ENCODE measurements around the gene FOXL2. TPM values are rescaled to one million over a fixed set of nuclear protein-coding genes. Genes with fewer than 3 reads are reported as not detected.

FOXL2 gene
- not detected in 2 replicates for total RNA-seq

DNA sequence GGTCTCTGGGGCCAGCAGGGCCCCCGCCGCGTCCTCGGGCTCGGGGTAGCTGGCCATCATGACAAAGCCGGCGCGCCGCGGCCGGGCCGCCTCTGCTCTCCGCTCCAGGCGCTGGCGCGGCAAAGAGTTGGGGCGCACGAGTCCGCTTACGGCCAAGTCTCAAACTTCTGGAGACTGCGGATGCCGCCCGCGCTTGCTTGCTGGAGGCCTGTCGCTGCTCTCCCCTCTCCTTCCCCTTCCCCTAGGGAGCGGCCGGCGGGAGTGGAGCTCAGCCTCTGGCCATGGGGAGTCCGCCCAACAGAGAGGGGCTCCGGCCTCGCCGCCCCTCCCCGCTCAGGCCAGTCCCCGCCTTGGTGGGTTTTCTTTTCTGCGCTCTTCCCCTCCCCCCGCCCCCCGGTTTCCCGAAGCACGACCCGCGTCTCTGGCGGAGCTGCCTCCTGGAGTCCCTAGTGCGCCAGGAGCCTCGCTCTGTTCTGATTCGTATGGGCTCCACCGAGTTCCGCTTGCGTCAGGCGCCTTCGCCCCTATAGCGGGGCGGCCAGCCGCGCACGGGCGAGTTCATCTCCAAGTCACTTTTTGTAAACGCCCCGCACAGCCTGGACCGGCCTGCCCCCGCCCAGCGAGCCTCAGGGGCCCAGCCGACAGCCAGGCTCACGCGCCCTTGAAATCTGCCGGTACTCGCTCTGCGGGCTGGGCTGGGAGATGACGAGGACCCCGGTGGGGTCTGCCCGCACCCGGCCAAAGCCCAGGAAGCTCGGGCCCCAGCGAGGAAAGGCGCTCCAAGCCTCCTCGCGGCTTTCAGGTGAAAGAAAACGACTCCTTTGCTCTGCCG is at the start of gene FOXL2, which contains the start of gene FOXL2NB:
TSS of gene FOXL2 (minus strand) at position 475 of the 832 bp plus-strand sequence. CDS start at position 60, 415 bp downstream.
TSS of gene FOXL2NB (plus strand) at position 555 of the 832 bp plus-strand sequence. CDS start at position 703, 148 bp downstream.
- H3K4me1 Mint-ChIP-seq (ENCODE audit: low read depth) = peaks cover 18% of the 10 kb centered on the region
- intact Hi-C loops (cut with micrococcal nuclease) = loop anchor here (1.0 kb wide), 1 partner anchor 10 kb away; no protein-coding TSS in a partner anchor
- peak within 1 kb of the TSS; percentile 58 for H3K4me3 Mint-ChIP-seq (ENCODE audit: low read depth)
- no peak for DNase-seq (ENCODE audit: low spot score)
- H3K27me3 Mint-ChIP-seq (ENCODE audit: low read depth) = peaks cover 77% of the 10 kb centered on the region
- H3K27ac Mint-ChIP-seq = no peak within 1 kb of the TSS
- H3K9me3 Mint-ChIP-seq = no peaks in the 10 kb centered on the region
- peaks cover 3% of the 10 kb centered on the region for H3K36me3 Mint-ChIP-seq (ENCODE audit: low read depth)

DNA sequence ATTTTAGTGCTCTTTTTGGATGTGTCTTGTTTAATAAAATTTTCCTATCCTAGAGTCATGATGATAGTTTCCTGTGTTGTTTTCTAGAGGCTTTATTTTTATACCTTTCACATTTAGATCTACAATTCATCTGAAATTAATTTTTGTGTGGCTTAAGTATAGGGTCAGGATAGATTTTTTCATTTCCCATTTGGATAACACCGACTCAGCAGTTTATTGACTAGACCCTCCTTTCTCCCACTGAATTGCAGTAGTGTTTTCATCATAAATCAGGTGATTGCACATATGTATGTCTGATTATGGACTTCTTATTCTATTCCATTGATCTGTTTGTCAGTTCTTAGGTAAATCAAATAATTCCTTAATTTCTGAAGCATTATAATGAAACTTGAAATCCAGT is 48.8 kb upstream of the FOXL2 start:
- no peaks in the 10 kb centered on the region for H3K9me3 Mint-ChIP-seq
- intact Hi-C loops (cut with micrococcal nuclease) = no loop called here
- H3K27me3 Mint-ChIP-seq (ENCODE audit: low read depth) = peaks cover 18% of the 10 kb centered on the region
- no peaks in the 10 kb centered on the region for H3K4me1 Mint-ChIP-seq (ENCODE audit: low read depth)
- H3K4me3 Mint-ChIP-seq (ENCODE audit: low read depth) = no peak overlapping the region
- H3K36me3 Mint-ChIP-seq (ENCODE audit: low read depth) = no peaks in the 10 kb centered on the region
- H3K27ac Mint-ChIP-seq = no peak overlapping the region
- no peak for DNase-seq (ENCODE audit: low spot score)

DNA sequence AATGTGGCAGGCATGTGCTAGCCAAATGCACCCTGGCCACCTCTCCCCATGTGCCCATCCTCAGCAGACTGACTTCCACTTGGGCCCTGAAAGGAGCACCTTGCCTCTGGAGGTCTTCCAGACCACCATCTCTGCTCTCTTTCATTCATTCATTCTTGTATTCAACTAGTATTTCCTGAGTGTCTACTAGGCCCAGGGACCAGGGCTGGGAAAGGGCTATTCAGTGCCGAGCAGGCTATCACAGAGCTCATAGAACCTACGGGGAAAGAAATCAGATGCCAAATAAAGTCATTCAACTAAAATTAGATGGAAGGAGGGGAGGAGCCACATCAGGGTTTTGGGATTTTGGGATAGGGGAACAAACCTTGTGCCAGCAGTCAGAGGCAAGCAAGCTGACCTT is 40.2 kb upstream of the FOXL2 start:
- Mint-ChIP-seq H3K4me1 (ENCODE audit: low read depth) (no peaks in the 10 kb centered on the region), H3K9me3 (no peaks in the 10 kb centered on the region), H3K27me3 (ENCODE audit: low read depth) (peaks cover 2% of the 10 kb centered on the region), H3K36me3 (ENCODE audit: low read depth) (no peaks in the 10 kb centered on the region), H3K4me3 (ENCODE audit: low read depth) (no peak overlapping the region), H3K27ac (no peak overlapping the region)
- intact Hi-C loops (cut with micrococcal nuclease) = no loop called here
- DNase-seq (ENCODE audit: low spot score) = no peak

DNA sequence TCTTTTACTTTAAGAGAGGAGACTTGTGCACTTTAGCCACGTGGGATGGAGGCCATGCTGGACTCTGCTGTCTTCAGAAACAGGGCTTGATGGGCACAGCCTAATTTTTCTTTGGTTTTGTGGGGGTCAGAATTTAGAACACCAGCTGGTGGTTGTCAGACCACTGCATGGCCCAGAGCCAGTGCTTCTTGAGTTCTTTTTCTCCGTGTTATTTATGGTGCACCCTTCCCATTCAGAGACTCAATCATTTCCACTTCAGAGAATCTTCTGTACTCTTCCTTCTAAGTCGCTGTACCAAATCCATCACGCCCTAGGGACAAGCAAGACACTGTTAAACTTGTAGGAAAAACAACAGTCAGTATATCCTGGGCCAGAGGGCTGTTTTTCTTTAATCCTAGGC is 39.0 kb upstream of the FOXL2 start:
- Mint-ChIP-seq H3K4me1 (ENCODE audit: low read depth) (no peaks in the 10 kb centered on the region), H3K4me3 (ENCODE audit: low read depth) (no peak overlapping the region), H3K9me3 (no peaks in the 10 kb centered on the region), H3K27ac (no peak overlapping the region), H3K36me3 (ENCODE audit: low read depth) (no peaks in the 10 kb centered on the region), H3K27me3 (ENCODE audit: low read depth) (peaks cover 2% of the 10 kb centered on the region)
- DNase-seq (ENCODE audit: low spot score) = no peak
- intact Hi-C loops (cut with micrococcal nuclease) = no loop called here

DNA sequence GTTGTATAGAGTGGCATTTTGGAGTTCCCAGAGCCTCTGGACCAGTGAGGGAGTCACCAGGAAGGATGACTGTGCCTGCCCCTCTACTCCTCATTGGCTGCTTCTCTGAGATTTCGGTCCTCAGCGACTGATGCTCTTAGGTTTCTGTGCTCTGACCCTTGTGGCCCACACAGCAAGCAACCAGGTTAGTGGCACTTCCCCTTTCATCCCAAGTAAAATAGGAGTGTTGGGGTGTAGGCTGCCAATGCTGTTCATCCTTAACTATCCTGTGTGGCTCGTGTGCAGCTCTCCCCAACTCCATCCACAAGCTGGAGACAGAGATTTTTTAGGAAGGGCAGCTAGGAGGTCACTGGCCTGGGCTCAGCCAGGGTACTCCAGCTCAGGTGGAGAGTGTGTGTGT is 37.9 kb upstream of the FOXL2 start:
- intact Hi-C loops (cut with micrococcal nuclease) = no loop called here
- Mint-ChIP-seq H3K4me3 (ENCODE audit: low read depth) (no peak overlapping the region), H3K27me3 (ENCODE audit: low read depth) (peaks cover 2% of the 10 kb centered on the region), H3K27ac (no peak overlapping the region), H3K4me1 (ENCODE audit: low read depth) (no peaks in the 10 kb centered on the region), H3K36me3 (ENCODE audit: low read depth) (no peaks in the 10 kb centered on the region), H3K9me3 (no peaks in the 10 kb centered on the region)
- DNase-seq (ENCODE audit: low spot score) = no peak

DNA sequence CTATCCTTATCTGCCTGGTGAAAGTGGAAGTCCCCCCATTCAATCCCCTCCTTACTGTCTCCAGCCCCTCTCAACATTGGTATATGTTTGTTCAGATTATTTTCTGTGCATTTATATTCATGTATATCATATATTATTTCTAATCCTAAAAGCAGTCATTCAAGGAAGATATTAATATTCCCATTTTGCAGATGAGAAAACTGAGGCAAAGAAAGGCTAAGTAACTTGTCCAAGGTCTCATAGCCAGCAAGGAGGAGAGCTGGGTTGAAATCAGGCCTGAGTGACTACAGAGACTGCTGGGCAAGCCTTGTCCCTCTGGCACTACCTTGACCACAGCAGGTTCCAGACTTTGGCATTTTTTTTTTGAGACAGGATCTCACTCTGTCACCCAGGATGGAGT is 29.1 kb upstream of the FOXL2 start:
- DNase-seq (ENCODE audit: low spot score) = no peak
- Mint-ChIP-seq H3K36me3 (ENCODE audit: low read depth) (no peaks in the 10 kb centered on the region), H3K9me3 (no peaks in the 10 kb centered on the region), H3K4me3 (ENCODE audit: low read depth) (no peak overlapping the region), H3K27me3 (ENCODE audit: low read depth) (peaks cover 6% of the 10 kb centered on the region), H3K4me1 (ENCODE audit: low read depth) (no peaks in the 10 kb centered on the region), H3K27ac (no peak overlapping the region)
- intact Hi-C loops (cut with micrococcal nuclease) = no loop called here

DNA sequence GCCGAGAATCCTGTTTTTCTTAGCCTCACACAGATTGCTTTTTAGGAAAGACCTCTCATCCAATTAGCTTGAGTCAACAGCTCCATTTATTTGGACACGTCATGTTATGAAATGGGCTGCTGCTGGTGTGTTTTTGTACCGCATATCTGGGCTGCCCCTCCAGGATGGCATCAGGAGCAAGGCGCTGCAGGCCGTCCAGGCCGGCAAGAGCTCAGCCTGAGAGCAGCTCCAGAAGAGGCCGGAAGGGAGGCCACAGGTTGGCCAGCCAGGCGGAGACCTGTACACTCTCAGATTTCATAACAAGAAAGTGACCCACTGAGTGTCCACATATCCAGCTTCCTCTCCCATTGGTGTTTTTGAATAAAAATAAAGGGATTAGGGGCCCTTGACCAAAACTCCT is 28.4 kb upstream of the FOXL2 start:
- H3K27me3 Mint-ChIP-seq (ENCODE audit: low read depth) = peaks cover 6% of the 10 kb centered on the region
- H3K27ac Mint-ChIP-seq = no peak overlapping the region
- no peak for DNase-seq (ENCODE audit: low spot score)
- no peaks in the 10 kb centered on the region for H3K9me3 Mint-ChIP-seq
- H3K4me3 Mint-ChIP-seq (ENCODE audit: low read depth) = no peak overlapping the region
- H3K4me1 Mint-ChIP-seq (ENCODE audit: low read depth) = no peaks in the 10 kb centered on the region
- H3K36me3 Mint-ChIP-seq (ENCODE audit: low read depth) = no peaks in the 10 kb centered on the region
- intact Hi-C loops (cut with micrococcal nuclease) = no loop called here

DNA sequence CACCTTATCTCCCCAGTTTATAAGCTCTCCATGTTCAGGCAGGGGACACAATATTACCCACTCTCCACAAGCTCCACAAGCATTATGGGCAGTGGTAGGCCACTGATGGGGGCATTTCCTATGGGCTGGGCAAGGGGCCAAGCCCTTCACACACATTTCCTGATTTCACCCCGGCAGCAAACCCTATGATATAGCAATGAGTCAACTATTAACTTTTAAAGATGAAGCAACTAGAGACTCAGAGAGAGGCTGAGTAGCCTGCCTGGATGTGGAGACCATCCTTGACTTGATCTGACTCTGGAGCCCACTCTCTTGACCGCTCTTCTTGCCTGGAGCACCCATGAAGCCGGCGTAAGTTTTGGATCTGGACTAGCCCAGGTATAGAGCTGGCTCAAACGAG is 27.5 kb upstream of the FOXL2 start:
- no peaks in the 10 kb centered on the region for H3K36me3 Mint-ChIP-seq (ENCODE audit: low read depth)
- no peak overlapping the region for H3K4me3 Mint-ChIP-seq (ENCODE audit: low read depth)
- DNase-seq (ENCODE audit: low spot score) = no peak
- no peaks in the 10 kb centered on the region for H3K4me1 Mint-ChIP-seq (ENCODE audit: low read depth)
- peaks cover 6% of the 10 kb centered on the region for H3K27me3 Mint-ChIP-seq (ENCODE audit: low read depth)
- intact Hi-C loops (cut with micrococcal nuclease) = no loop called here
- no peak overlapping the region for H3K27ac Mint-ChIP-seq
- no peaks in the 10 kb centered on the region for H3K9me3 Mint-ChIP-seq

DNA sequence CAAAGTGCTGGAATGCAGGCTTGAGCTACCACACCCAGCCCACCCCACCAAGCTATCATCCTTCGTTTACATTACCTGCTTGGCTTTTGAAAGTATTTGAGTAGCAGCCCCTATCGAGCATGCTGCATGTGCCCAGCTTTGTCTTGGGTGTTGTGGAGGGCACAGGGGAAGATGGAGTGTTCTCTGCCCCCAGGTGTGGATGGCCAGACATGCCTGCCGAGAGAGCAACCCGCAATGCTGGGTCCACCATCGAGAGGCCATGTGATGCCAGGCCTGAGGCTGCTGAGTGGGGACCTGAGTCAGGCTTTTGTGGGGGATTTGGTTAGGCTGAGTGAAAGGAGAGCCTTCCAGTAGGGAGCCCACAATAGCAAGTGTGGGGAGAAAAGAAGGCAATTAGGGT is 26.0 kb upstream of the FOXL2 start:
- H3K4me1 Mint-ChIP-seq (ENCODE audit: low read depth) = no peaks in the 10 kb centered on the region
- H3K27me3 Mint-ChIP-seq (ENCODE audit: low read depth) = peaks cover 8% of the 10 kb centered on the region
- H3K4me3 Mint-ChIP-seq (ENCODE audit: low read depth) = no peak overlapping the region
- H3K36me3 Mint-ChIP-seq (ENCODE audit: low read depth) = no peaks in the 10 kb centered on the region
- H3K9me3 Mint-ChIP-seq = no peaks in the 10 kb centered on the region
- H3K27ac Mint-ChIP-seq = no peak overlapping the region
- DNase-seq (ENCODE audit: low spot score) = no peak
- intact Hi-C loops (cut with micrococcal nuclease) = no loop called here

DNA sequence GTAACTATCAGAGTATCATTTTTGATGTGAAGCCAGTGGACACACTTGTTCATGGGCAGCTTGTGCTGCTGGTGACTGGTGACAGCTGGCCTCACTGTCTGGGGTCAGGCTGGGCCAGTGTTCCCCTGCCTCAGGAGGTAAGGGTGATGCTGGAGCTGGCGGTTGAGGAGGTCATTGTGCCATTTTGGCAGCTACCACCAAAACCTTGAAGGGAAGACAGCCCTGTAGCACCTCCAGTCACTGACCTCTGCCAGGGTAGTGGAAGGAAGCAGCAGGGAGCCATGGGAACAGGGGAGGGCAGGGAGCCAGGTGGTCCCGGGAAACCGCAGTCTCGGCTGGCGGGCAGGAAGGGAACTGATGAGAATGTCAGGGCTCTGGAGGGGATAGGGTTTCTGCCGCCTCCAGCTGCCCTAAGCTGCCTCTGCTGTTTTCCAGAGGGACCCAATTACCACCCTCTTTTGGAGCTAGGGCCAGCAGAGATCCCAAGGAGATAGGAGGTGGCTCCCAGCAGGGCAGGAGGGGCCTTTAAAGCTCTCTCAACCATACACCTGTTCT is 24.9 kb upstream of the FOXL2 start:
- Mint-ChIP-seq H3K9me3 (no peaks in the 10 kb centered on the region), H3K4me3 (ENCODE audit: low read depth) (no peak overlapping the region), H3K4me1 (ENCODE audit: low read depth) (no peaks in the 10 kb centered on the region), H3K36me3 (ENCODE audit: low read depth) (no peaks in the 10 kb centered on the region), H3K27ac (no peak overlapping the region), H3K27me3 (ENCODE audit: low read depth) (peaks cover 8% of the 10 kb centered on the region)
- intact Hi-C loops (cut with micrococcal nuclease) = no loop called here
- no peak for DNase-seq (ENCODE audit: low spot score)

DNA sequence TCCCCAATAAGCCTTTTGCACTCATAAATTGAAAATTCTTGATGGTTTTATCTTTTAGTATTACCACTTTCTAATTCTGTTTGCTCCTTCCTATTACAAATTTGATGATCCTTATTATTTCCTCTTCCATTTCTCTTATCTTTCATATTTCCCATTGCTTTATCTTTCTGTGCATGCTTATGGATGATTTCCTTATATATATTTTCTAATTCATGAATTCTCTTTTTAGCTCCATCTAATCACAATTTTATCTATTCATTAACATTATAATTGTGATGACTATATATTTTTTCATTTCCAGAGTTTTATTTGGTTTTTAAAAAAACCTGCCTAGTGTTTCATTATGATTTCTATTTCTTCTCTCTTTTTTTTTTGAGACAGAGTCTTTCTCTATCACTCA is 18.0 kb upstream of the FOXL2 start:
- H3K4me3 Mint-ChIP-seq (ENCODE audit: low read depth) = no peak overlapping the region
- DNase-seq (ENCODE audit: low spot score) = no peak
- no peaks in the 10 kb centered on the region for H3K36me3 Mint-ChIP-seq (ENCODE audit: low read depth)
- peaks cover 6% of the 10 kb centered on the region for H3K4me1 Mint-ChIP-seq (ENCODE audit: low read depth)
- intact Hi-C loops (cut with micrococcal nuclease) = no loop called here
- H3K27ac Mint-ChIP-seq = no peak overlapping the region
- H3K27me3 Mint-ChIP-seq (ENCODE audit: low read depth) = peaks cover 29% of the 10 kb centered on the region
- H3K9me3 Mint-ChIP-seq = peaks cover 12% of the 10 kb centered on the region

DNA sequence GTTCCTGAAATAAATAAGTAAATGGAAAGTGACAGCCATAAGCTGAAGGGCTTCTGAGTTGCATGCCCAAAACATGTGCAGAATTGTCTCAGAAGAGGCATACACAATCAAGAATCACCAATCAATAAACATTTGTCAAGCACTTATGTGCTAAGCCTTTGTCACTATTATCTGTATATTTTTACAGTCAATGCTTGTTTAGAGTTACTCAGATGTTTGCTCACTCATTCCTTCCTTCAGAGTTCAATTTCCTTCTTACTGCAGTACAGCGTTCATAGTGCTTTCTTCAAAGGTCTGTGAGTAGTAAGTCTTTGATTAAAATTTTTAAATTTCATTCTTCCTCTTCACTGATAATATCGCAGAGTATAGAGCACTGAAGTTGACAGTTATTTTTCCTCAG is 17.3 kb upstream of the FOXL2 start:
- intact Hi-C loops (cut with micrococcal nuclease) = no loop called here
- H3K36me3 Mint-ChIP-seq (ENCODE audit: low read depth) = no peaks in the 10 kb centered on the region

DNA sequence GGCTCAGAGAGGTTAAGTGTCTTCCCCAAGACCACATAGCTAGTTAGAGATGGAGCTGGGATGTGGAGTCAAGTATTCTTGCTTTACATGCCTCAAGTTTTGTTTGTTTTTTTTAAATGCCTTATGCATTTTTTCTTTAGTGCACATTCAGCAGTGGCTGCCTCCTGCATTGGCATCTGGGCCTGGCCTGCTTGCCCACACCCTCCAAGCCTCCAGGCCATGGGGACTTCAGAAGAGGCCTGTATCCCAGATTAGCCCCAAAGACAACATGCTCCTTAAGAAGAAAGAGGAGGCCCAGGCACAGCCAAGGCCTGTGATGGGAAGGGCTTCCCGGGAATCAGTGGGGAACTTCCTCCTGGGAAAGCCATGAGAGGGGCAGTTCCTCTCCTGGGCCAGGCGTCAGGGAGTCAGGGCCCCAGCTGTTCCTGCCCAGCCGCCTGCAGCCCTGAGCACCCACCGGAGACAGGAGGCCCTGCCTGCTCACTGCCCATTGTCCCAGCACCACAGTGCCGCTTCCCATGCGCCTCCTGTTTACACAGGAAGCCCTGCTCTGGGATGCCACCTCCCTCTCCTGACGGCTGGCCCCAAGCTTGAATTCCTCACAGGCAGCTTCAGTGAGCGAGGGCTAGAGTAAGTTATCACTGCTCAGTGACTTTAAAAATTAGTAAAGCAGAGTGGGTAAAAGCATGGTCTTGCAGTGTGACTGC is 16.1 kb upstream of the FOXL2 start:
- H3K27me3 Mint-ChIP-seq (ENCODE audit: low read depth) = peaks cover 39% of the 10 kb centered on the region
- intact Hi-C loops (cut with micrococcal nuclease) = no loop called here

More for the DNA sequence above, 17.3 kb upstream of the FOXL2 start:
- peaks cover 12% of the 10 kb centered on the region for H3K9me3 Mint-ChIP-seq
- no peak for DNase-seq (ENCODE audit: low spot score)
- H3K4me1 Mint-ChIP-seq (ENCODE audit: low read depth) = peaks cover 6% of the 10 kb centered on the region
- H3K27ac Mint-ChIP-seq = no peak overlapping the region
- H3K27me3 Mint-ChIP-seq (ENCODE audit: low read depth) = peaks cover 33% of the 10 kb centered on the region
- H3K4me3 Mint-ChIP-seq (ENCODE audit: low read depth) = no peak overlapping the region

More for the DNA sequence above, 16.1 kb upstream of the FOXL2 start:
- no peak for DNase-seq (ENCODE audit: low spot score)
- Mint-ChIP-seq H3K27ac (no peak overlapping the region), H3K9me3 (peaks cover 12% of the 10 kb centered on the region), H3K4me3 (ENCODE audit: low read depth) (no peak overlapping the region), H3K36me3 (ENCODE audit: low read depth) (no peaks in the 10 kb centered on the region), H3K4me1 (ENCODE audit: low read depth) (peaks cover 6% of the 10 kb centered on the region)
